ENCODE data around the gene DRC7.
"Not testable (repeated sequence)": the region's sequence is repeated elsewhere in the genome, so short reads cannot be mapped to it uniquely, and the experiment has no call there.

The DRC7 gene

GRCh38 chr16:57734925-57735754 lies 40.5 kb downstream of the DRC7 start:
- peak; percentile 100 for DNase-seq (ENCODE audit: low read depth in 2 of 2)

- no peak for DNase-seq (ENCODE audit: low read depth in 2 of 2)
Observed at GRCh38 chr16:57735755-57736418, 41.3 kb downstream of the DRC7 start, which contains the start of gene KATNB1. TSS of gene KATNB1 (plus strand) at chr16:57735770. CDS start at chr16:57737244, 1,474 bp downstream.

GRCh38 chr16:57736419-57737351 lies 42.1 kb downstream of the DRC7 start:
- peak; percentile 41 to 44 for DNase-seq (ENCODE audit: low read depth in 2 of 2)

GRCh38 chr16:57738844-57739243 lies 44.2 kb downstream of the DRC7 start:
- no peak for DNase-seq (ENCODE audit: low read depth in 2 of 2)

GRCh38 chr16:57739756-57740422 lies 45.3 kb downstream of the DRC7 start:
- DNase-seq (ENCODE audit: low read depth in 2 of 2): no peak

GRCh38 chr16:57740423-57741071 lies 45.9 kb downstream of the DRC7 start:
- DNase-seq (ENCODE audit: low read depth in 2 of 2): no peak

- no peak for DNase-seq (ENCODE audit: low read depth in 2 of 2)
Observed at GRCh38 chr16:57741660-57742191, 47.1 kb downstream of the DRC7 start.

GRCh38 chr16:57742543-57742942 lies 47.9 kb downstream of the DRC7 start:
- no peak for DNase-seq (ENCODE audit: low read depth in 2 of 2)

- no peak for DNase-seq (ENCODE audit: low read depth in 2 of 2)
Observed at GRCh38 chr16:57743458-57743857, 48.9 kb downstream of the DRC7 start.

- no peak for DNase-seq (ENCODE audit: low read depth in 2 of 2)
Observed at GRCh38 chr16:57743886-57744641, 49.5 kb downstream of the DRC7 start.

GRCh38 chr16:57744642-57744903 lies 50.0 kb downstream of the DRC7 start:
- no peak for DNase-seq (ENCODE audit: low read depth in 2 of 2)

- DNase-seq (ENCODE audit: low read depth in 2 of 2): no peak
Observed at GRCh38 chr16:57745768-57746167, 51.2 kb downstream of the DRC7 start.

GRCh38 chr16:57746316-57746715 lies 51.7 kb downstream of the DRC7 start:
- DNase-seq (ENCODE audit: low read depth in 2 of 2): not testable (repeated sequence)

- DNase-seq (ENCODE audit: low read depth in 2 of 2): no peak
Observed at GRCh38 chr16:57747091-57747490, 52.5 kb downstream of the DRC7 start.

- DNase-seq (ENCODE audit: low read depth in 2 of 2): no peak
Observed at GRCh38 chr16:57747496-57747895, 52.9 kb downstream of the DRC7 start.

GRCh38 chr16:57747996-57748395 lies 53.4 kb downstream of the DRC7 start:
- no peak for DNase-seq (ENCODE audit: low read depth in 2 of 2)

- no peak for DNase-seq (ENCODE audit: low read depth in 2 of 2)
Observed at GRCh38 chr16:57748596-57748995, 54.0 kb downstream of the DRC7 start.

GRCh38 chr16:57749101-57749692 lies 54.6 kb downstream of the DRC7 start:
- no peak for DNase-seq (ENCODE audit: low read depth in 2 of 2)

GRCh38 chr16:57749856-57750452 lies 55.3 kb downstream of the DRC7 start:
- no peak for DNase-seq (ENCODE audit: low read depth in 2 of 2)
